NCI-H1092 treated with DMSO at 0.1 percent for 48 hours (cell line): ENCODE data around the gene PARD6A.

ENCODE experiments used
- DNase-seq: peaks from one replicate; lab custom pipeline; 2025; lab: John Stamatoyannopoulos, UW

PARD6A gene

DNA sequence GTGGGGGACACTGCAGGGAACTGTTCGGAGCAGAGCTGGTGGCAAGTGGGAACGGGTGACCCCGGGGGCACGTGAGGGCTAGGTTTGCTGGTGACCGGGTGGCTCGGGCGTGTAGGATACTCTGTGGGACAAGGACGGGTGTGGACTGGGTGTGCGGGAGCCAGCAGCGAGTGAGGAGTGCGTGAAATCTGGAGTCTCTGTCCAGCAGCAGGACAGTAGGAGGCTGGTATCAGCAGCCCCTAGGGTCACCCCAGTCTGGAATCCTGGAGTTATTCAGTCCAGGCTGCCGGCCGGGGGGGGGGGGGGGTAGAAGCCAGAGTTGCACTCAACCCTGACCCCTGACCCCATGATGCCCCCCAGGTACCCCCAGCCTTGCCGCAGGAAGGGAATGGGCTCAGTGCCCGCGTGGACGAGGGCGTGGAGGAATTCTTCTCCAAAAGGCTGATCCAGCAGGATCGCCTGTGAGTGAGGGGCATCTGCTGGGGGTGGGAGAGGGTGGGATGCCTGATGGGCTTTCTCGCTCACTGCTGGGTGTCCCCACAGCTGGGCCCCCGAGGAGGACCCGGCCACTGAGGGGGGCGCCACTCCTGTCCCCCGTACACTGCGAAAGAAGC, 6.9 kb upstream of the PARD6A start:
- DNase-seq, result no peak

- DNase-seq, result no peak
Measured at GRCh38 chr16:67654403-67654911, 6.3 kb upstream of the PARD6A start.

- no peak for DNase-seq
Measured at GRCh38 chr16:67655363-67655762, 5.4 kb upstream of the PARD6A start.

DNA sequence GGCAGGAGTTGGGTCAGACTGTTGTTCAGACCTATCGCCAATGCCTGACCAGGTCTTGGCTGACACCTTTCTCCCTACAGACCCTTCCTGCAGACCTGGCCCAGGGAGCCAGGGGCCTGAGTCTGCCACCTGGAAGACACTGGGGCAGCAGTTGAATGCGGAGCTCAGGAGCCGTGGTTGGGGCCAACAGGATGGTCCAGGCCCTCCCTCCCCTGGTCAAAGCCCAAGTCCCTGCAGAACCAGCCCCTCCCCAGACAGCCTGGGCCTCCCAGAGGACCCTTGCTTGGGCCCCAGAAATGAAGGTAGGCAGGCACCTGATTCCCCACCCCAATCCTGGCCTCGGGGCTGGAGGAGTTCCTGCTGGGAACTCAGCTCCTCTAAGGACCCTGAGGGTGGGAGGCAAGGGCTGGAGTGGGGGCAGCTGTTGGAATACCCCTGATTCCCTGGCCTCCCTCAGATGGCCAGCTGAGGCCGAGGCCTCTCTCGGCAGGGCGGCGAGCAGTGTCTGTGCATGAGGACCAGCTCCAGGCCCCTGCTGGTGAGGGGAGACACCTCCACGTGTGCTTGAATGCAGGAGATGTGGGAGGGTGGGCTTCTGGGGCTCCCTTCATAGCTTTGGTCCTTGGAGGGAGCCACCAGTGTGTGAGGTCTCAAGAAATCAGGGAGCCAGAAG, 4.3 kb upstream of the PARD6A start:
- DNase-seq, result no peak

GRCh38 chr16:67657017-67657608, 3.6 kb upstream of the PARD6A start:
- DNase-seq, result no peak

GRCh38 chr16:67657751-67658518, 2.8 kb upstream of the PARD6A start:
- DNase-seq, result no peak

GRCh38 chr16:67658849-67659674, 1.7 kb upstream of the PARD6A start:
- DNase-seq, result no peak

DNA sequence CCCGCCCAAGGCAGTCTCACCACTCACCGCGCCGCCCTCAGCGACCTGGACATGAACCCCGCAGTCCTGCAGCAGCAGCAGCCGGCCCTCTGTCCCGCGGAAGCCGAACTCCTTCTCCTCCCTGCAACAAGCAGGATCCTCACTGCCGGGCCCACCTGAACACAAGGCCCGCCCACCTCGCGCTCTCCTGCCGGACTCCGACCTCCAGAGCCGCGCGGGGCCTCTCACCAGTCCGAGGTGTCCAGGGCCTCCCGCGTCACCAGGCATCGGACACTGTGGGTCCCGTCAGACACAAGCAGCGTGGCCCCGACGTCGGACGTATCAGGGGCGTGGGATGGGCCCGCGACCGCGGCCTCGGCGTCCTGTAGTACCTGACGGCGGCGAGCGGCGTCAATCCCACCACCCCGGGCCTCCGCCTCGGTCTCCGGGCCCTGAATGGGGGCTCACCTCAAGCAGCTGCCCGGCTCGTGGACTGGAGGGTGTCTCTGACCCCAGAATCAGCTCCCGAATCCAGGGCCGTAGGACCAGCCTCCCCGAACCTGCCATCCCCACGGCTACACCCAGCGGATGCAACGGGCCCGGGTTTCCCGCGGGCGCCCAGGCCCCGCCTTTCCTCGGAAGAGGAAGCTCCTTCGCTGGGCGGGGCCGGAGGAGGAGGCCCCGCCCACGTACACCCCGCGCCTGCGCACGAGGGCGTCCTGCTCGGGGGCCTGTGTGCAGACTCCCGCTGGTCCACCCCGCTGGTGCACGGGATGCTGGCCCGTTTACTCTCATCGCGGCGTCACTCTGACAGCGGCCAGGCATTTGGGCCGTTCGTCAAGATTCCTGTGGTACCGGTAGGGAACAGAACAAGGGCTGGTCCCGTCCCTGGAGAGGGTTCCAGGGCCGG, 841 bp upstream of the PARD6A start, which contains the start of gene ACD:
Gene ACD (minus strand): TSS at position 586 of the 889 bp plus-strand sequence. CDS start 40 bp downstream, at position 546.
- DNase-seq, result peak; percentile 88

DNA sequence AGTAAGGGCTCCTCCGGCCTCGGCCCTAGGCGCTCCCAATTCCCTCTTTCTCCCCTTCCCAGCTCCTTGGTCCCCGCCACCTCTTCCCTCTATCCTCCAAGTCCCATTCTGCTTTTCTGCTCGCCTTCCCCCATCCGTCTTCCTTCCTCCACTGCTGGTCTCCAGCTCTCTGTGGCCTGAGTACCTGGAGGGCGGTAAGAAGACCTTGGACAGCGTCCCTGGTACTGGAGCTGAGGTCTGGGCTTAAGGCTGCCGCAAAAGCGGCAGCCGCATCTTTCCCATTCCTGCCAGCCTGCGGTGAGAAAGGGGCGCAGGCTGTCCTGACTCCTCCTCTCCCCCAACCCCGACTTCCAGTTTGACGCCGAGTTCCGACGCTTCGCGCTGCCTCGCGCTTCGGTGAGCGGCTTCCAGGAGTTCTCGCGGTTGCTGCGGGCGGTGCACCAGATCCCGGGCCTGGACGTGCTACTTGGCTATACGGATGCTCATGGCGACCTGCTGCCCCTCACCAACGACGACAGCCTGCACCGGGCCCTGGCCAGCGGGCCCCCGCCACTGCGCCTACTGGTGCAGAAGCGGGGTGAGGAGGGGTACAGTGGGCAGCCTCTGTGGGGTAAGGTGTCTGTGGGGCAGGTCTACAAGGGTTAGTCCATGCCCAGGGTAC, 471 bp downstream of the PARD6A start:
- peak; percentile 38 for DNase-seq

DNA sequence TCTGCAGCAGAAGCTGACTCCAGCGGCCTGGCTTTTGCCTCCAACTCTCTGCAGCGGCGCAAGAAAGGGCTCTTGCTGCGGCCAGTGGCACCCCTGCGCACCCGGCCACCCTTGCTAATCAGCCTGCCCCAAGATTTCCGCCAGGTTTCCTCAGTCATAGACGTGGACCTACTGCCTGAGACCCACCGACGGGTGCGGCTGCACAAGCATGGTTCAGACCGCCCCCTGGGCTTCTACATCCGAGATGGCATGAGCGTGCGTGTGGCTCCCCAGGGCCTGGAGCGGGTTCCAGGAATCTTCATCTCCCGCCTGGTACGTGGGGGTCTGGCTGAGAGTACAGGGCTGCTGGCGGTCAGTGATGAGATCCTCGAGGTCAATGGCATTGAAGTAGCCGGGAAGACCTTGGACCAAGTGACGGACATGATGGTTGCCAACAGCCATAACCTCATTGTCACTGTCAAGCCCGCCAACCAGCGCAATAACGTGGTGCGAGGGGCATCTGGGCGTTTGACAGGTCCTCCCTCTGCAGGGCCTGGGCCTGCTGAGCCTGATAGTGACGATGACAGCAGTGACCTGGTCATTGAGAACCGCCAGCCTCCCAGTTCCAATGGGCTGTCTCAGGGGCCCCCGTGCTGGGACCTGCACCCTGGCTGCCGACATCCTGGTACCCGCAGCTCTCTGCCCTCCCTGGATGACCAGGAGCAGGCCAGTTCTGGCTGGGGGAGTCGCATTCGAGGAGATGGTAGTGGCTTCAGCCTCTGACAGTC, 1.3 kb downstream of the PARD6A start:
- DNase-seq, result no peak

DNA sequence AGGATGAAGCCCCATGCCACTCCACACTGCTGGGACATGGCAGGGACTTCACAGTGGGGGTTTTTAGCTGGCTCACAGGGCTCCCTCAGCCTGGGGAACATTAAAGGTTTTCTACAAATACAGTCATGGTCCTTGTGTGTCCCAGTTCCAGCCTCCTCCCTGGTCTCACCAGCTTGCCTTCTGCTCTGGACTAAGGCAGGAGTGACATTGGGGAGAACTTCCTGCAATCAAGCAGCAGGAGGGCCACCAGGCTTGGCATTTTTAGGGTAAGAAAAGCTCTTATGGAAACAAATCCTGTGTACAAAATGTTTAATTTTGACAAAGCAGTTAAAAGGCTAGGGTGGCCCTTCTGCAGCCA, 1.9 kb downstream of the PARD6A start:
- DNase-seq, result no peak

- no peak for DNase-seq
Measured at GRCh38 chr16:67663151-67663876, 2.6 kb downstream of the PARD6A start.

DNA sequence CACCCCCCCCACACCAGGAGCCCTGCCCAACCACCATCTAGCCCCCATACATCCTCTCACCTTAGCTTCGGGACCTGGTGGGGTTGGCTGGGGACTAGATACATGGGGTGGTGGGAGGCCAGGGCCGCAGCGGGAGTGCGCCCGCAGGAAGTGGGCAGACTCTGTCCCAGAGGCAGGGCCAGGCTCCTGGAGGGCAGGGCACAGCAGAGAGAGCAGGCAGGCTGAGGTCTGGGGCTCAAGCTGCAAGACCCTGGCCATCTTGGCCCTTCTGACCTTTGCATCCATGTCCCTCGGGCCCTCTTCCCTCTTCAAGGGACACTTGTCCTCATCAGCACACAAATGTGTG, 3.1 kb downstream of the PARD6A start:
- DNase-seq, result no peak

DNA sequence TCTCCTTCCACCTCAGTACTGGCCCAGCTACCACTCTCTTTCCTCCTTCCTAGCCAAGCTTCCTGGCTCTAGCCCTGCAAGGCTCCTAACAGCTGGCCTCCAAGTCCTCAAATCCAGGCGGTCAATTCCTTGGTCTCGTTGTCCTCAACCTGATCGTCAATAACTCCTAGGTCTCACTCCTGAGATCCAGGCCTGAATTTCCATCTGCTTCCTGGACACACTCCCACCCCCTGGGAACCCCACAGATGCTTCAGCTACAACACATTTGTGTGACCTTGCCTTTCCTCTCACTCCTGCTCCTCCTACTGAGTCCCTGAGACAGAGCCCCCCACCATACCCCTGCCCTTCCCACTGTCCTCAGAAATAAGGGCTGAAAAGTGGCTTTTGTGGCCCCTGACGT, 3.5 kb downstream of the PARD6A start:
- no peak for DNase-seq

DNA sequence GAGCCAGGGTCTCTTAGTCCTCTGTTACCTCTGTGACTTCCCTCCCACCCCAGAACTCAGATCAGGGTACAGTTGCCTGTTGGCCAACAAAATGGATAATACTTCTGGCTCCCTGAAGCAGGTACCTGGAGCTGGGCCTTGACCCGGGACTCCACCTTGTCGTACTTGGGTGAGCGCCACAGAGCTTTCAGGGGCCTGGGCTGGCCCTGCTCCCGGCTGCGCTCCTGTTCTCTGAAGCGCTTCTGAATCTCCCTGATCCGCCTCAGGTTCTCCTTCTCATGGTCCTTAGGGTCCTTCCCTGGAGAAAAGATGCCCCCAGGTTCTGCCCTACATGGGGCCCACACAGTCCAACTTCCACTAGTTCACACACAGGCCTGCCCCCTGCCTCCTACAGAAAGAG, 4.1 kb downstream of the PARD6A start:
- DNase-seq, result no peak

DNA sequence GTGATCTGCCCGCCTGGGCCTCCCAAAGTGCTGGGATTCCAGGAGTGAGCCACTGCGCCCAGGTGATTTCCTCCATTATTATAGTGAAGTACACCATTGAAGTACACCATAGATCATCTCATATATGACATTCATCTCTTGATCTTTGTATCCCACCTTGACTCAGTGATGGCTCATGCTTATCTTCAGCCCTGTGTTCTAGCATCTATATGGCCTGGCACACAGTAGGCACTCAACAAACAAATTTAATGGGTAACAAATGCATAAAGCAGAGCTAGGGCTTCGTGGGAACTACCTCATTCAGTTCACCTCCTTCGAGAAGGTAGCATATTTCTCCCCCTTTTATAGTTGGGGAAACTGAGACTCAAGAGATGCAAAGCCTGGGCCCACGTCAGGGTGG, 4.8 kb downstream of the PARD6A start:
- DNase-seq, result no peak

GRCh38 chr16:67666032-67666551, 5.3 kb downstream of the PARD6A start:
- no peak for DNase-seq
